ENCODE data around the gene FXYD6. TPM values are rescaled to one million over a fixed set of nuclear protein-coding genes. Genes with fewer than 3 reads are reported as not detected.
"Not testable (repeated sequence)": the region's sequence is repeated elsewhere in the genome, so short reads cannot be mapped to it uniquely, and the experiment has no call there.

The FXYD6 gene, protein sequence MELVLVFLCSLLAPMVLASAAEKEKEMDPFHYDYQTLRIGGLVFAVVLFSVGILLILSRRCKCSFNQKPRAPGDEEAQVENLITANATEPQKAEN
- 10 to 100 TPM; 41.4 to 55.0 TPM for total RNA-seq
- polyA plus RNA-seq (ENCODE audit: insufficient read length in 6 of 6) = 100 to 1,000 TPM; 136 to 188 (median 159) TPM
- long read RNA-seq, donor 1, transcript FXYD6-204 (8 exons, 2,171 nt) = major isoform, 86 of 118 reads
- long read RNA-seq, donor 1, partial matches to known transcripts = 16 of 118 reads
- long read RNA-seq, donor 1, other reads (novel, unspliced or antisense) = 6 of 118 reads
- long read RNA-seq, donor 2, transcript FXYD6-212 (7 exons, 656 nt) = minor isoform, 7 of 125 reads
- long read RNA-seq, donor 2, transcript FXYD6-204 (8 exons, 2,171 nt) = major isoform, 90 of 125 reads
- long read RNA-seq, donor 2, partial matches to known transcripts = 19 of 125 reads
- long read RNA-seq, donor 2, other reads (novel, unspliced or antisense) = 5 of 125 reads
- long read RNA-seq, donor 3, transcript FXYD6-212 (7 exons, 656 nt) = minor isoform, 6 of 74 reads
- long read RNA-seq, donor 3, transcript FXYD6-204 (8 exons, 2,171 nt) = major isoform, 55 of 74 reads
- long read RNA-seq, donor 3, partial matches to known transcripts = 6 of 74 reads
- long read RNA-seq, donor 3, other reads (novel, unspliced or antisense) = 0 of 74 reads
- long read RNA-seq, donor 4, transcript FXYD6-204 (8 exons, 2,171 nt) = major isoform, 51 of 73 reads
- long read RNA-seq, donor 4, partial matches to known transcripts = 2 of 73 reads
- long read RNA-seq, donor 4, other reads (novel, unspliced or antisense) = 16 of 73 reads
- long read RNA-seq, donor 5, transcript FXYD6-204 (8 exons, 2,171 nt) = major isoform, 74 of 88 reads
- long read RNA-seq, donor 5, partial matches to known transcripts = 5 of 88 reads
- long read RNA-seq, donor 5, other reads (novel, unspliced or antisense) = 0 of 88 reads
- long read RNA-seq, donor 6, transcript FXYD6-204 (8 exons, 2,171 nt) = major isoform, 65 of 79 reads
- long read RNA-seq, donor 6, partial matches to known transcripts = 10 of 79 reads
- long read RNA-seq, donor 6, other reads (novel, unspliced or antisense) = 0 of 79 reads
- long read RNA-seq, donor 7, transcript FXYD6-204 (8 exons, 2,171 nt) = major isoform, 24 of 34 reads
- long read RNA-seq, donor 7, partial matches to known transcripts = 5 of 34 reads
- long read RNA-seq, donor 7, other reads (novel, unspliced or antisense) = 0 of 34 reads
- long read RNA-seq, donor 8, transcript FXYD6-204 (8 exons, 2,171 nt) = major isoform, 43 of 49 reads
- long read RNA-seq, donor 8, partial matches to known transcripts = 0 of 49 reads
- long read RNA-seq, donor 8, other reads (novel, unspliced or antisense) = 0 of 49 reads
- long read RNA-seq, donor 9 = 0 reads
- long read RNA-seq, donor 10, transcript FXYD6-214 (7 exons, 684 nt) = minor isoform, 5 of 99 reads
- long read RNA-seq, donor 10, transcript FXYD6-204 (8 exons, 2,171 nt) = major isoform, 70 of 99 reads
- long read RNA-seq, donor 10, partial matches to known transcripts = 7 of 99 reads
- long read RNA-seq, donor 10, other reads (novel, unspliced or antisense) = 12 of 99 reads
- long read RNA-seq, donor 11, transcript FXYD6-204 (8 exons, 2,171 nt) = major isoform, 275 of 375 reads
- long read RNA-seq, donor 11, transcript FXYD6-206 (6 exons, 1,612 nt) = minor isoform, 6 of 375 reads
- long read RNA-seq, donor 11, partial matches to known transcripts = 53 of 375 reads
- long read RNA-seq, donor 11, other reads (novel, unspliced or antisense) = 26 of 375 reads
- long read RNA-seq, donor 12, transcript FXYD6-204 (8 exons, 2,171 nt) = major isoform, 43 of 46 reads
- long read RNA-seq, donor 12, partial matches to known transcripts = 0 of 46 reads
- long read RNA-seq, donor 12, other reads (novel, unspliced or antisense) = 0 of 46 reads

- peak within 1 kb of the TSS; percentile 40 to 47 for H3K4me3 ChIP-seq
- DNase-seq (peak in 3 of 4 donors; percentile 58 to 93 (median 86)), ATAC-seq (peak; percentile 67)
- peaks cover 34 to 72% of the 10 kb centered on the region in 2 donors for H3K27me3 ChIP-seq
- no peaks in the 10 kb centered on the region for H3K36me3 ChIP-seq
- H3K4me1 ChIP-seq = peaks cover 5 to 53% of the 10 kb centered on the region in 2 donors
- peak within 1 kb of the TSS; percentile 46 to 60 for H3K27ac ChIP-seq
- no peaks in the 10 kb centered on the region for H3K9me3 ChIP-seq
- TF ChIP-seq, protein P1, sequence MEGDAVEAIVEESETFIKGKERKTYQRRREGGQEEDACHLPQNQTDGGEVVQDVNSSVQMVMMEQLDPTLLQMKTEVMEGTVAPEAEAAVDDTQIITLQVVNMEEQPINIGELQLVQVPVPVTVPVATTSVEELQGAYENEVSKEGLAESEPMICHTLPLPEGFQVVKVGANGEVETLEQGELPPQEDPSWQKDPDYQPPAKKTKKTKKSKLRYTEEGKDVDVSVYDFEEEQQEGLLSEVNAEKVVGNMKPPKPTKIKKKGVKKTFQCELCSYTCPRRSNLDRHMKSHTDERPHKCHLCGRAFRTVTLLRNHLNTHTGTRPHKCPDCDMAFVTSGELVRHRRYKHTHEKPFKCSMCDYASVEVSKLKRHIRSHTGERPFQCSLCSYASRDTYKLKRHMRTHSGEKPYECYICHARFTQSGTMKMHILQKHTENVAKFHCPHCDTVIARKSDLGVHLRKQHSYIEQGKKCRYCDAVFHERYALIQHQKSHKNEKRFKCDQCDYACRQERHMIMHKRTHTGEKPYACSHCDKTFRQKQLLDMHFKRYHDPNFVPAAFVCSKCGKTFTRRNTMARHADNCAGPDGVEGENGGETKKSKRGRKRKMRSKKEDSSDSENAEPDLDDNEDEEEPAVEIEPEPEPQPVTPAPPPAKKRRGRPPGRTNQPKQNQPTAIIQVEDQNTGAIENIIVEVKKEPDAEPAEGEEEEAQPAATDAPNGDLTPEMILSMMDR (IDR thresholded peaks at IDR 0.05) = no peak
- intact Hi-C loops (cut with DNase I) = no loop called here
Observed at GRCh38 chr11:117876341-117877119, at the start of gene FXYD6. Gene FXYD6, minus strand, starts transcription at chr11:117876658. Its CDS starts 33,882 bp downstream, at chr11:117842776.

GRCh38 chr11:117926166-117926565, 49.7 kb upstream of the FXYD6 start:
- peaks cover 4 to 21% of the 10 kb centered on the region in 2 donors for H3K4me1 ChIP-seq
- H3K36me3 ChIP-seq; ATAC-seq; H3K9me3 ChIP-seq; H3K27ac ChIP-seq; H3K27me3 ChIP-seq; intact Hi-C loops (cut with DNase I); H3K4me3 ChIP-seq: not testable (repeated sequence)
- DNase-seq = peak in 1 of 4 donors; percentile 26

- H3K27me3 ChIP-seq = no peaks in the 10 kb centered on the region
- TF ChIP-seq, protein P1 (IDR thresholded peaks at IDR 0.05) = no peak
- H3K36me3 ChIP-seq = no peaks in the 10 kb centered on the region
- no peaks in the 10 kb centered on the region for H3K9me3 ChIP-seq
- DNase-seq (no peak), ATAC-seq (no peak)
- H3K4me3 ChIP-seq = no peak overlapping the region
- intact Hi-C loops (cut with DNase I) = no loop called here
- peaks cover 4 to 13% of the 10 kb centered on the region in 2 donors for H3K4me1 ChIP-seq
- H3K27ac ChIP-seq = no peak overlapping the region
Observed at GRCh38 chr11:117925198-117925925, 48.9 kb upstream of the FXYD6 start.

- Histone ChIP-seq H3K4me1 (peaks cover 4 to 8% of the 10 kb centered on the region in 2 donors), H3K27me3 (no peaks in the 10 kb centered on the region), H3K27ac (no peak overlapping the region), H3K4me3 (no peak overlapping the region), H3K9me3 (no peaks in the 10 kb centered on the region), H3K36me3 (no peaks in the 10 kb centered on the region)
- ATAC-seq (no peak), DNase-seq (no peak)
- TF ChIP-seq, protein P1 (IDR thresholded peaks at IDR 0.05) = no peak
- intact Hi-C loops (cut with DNase I) = no loop called here
Observed at GRCh38 chr11:117924631-117925170, 48.2 kb upstream of the FXYD6 start.
